ENCODE data around the gene CDK17. TPM values are rescaled to one million over a fixed set of nuclear protein-coding genes. Genes with fewer than 3 reads are reported as not detected.

CDK17 gene
- total and polyA plus RNA-seq, 2 of the 8 experiments (the other 6 are each of a cell fraction or from before 2014, with no cell fraction given), result 5.8 to 20.0 TPM

DNA sequence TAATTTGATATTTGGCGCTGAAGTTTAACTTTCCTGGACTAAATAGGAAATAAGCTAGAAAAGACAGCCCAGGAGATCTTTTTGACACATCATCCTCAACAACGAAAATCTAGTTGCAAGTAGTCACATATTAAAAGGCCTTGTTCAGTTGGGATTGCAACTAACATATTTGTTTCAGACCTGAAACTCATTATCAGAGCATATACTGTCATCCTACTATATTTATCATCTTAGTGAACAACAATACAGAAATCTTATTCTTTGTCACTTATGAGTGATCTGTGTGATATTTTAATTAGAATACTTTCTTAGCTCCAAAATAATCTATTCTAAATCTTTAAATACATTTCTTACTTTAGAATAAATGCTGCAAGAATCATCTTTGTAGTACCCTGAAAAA, 134.0 kb downstream of the CDK17 start (continued):
- TF ChIP-seq CHD7 (IDR thresholded peaks at IDR 0.05; ENCODE audit: insufficient replicate concordance, low read length) (no peak), RBBP5 (IDR thresholded peaks at IDR 0.05; ENCODE audit: borderline replicate concordance, low read depth, low read length) (no peak), TAF1 (IDR thresholded peaks at IDR 0.05; ENCODE audit: low read depth, low read length) (no peak), GABPA (IDR thresholded peaks at IDR 0.05; ENCODE audit: borderline replicate concordance, insufficient read depth, low read length) (no peak)
- TF ChIP-seq, protein P1, sequence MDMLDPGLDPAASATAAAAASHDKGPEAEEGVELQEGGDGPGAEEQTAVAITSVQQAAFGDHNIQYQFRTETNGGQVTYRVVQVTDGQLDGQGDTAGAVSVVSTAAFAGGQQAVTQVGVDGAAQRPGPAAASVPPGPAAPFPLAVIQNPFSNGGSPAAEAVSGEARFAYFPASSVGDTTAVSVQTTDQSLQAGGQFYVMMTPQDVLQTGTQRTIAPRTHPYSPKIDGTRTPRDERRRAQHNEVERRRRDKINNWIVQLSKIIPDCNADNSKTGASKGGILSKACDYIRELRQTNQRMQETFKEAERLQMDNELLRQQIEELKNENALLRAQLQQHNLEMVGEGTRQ (IDR thresholded peaks at IDR 0.05; ENCODE audit: low read length), result no peak
- TF ChIP-seq, protein P2, sequence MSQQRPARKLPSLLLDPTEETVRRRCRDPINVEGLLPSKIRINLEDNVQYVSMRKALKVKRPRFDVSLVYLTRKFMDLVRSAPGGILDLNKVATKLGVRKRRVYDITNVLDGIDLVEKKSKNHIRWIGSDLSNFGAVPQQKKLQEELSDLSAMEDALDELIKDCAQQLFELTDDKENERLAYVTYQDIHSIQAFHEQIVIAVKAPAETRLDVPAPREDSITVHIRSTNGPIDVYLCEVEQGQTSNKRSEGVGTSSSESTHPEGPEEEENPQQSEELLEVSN (IDR thresholded peaks at IDR 0.05), result no peak
- TF ChIP-seq, protein P3, sequence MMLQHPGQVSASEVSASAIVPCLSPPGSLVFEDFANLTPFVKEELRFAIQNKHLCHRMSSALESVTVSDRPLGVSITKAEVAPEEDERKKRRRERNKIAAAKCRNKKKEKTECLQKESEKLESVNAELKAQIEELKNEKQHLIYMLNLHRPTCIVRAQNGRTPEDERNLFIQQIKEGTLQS (IDR thresholded peaks at IDR 0.05; ENCODE audit: insufficient read depth, low read depth, low read length), result no peak
